HG02759 (cell line): ENCODE data around the gene KPNA2.

Experiments
- ATAC-seq: cut with Tn5 transposase; IDR thresholded peaks from one replicate; pipeline ENCODE4 v1.9.1; 2021; ENCODE audit warnings: mild to moderate bottlenecking, moderate library complexity; ENCODE audit not compliant: unreplicated experiment

The KPNA2 gene

GRCh38 chr17:68095205-68095811, 59.8 kb downstream of the KPNA2 start:
- no peak for ATAC-seq

GRCh38 chr17:68096111-68096510, 60.6 kb downstream of the KPNA2 start:
- ATAC-seq = no peak
